HG03432 (cell line): ENCODE results near the gene TPRG1L.

Experiments used
- ATAC-seq: cut with Tn5 transposase; IDR thresholded peaks from one replicate; pipeline ENCODE4 v1.9.1; 2021; ENCODE audit warnings: mild to moderate bottlenecking, moderate library complexity; ENCODE audit not compliant: unreplicated experiment

The TPRG1L gene

GRCh38 chr1:3641816-3642215 lies 17.0 kb downstream of the TPRG1L start:
- ATAC-seq, result no peak

GRCh38 chr1:3642919-3643675 lies 18.3 kb downstream of the TPRG1L start:
- ATAC-seq, result no peak

- ATAC-seq, result no peak
Observed at GRCh38 chr1:3644273-3644672, 19.5 kb downstream of the TPRG1L start.

GRCh38 chr1:3645247-3645646 lies 20.4 kb downstream of the TPRG1L start:
- no peak for ATAC-seq

- no peak for ATAC-seq
Observed at GRCh38 chr1:3645666-3646355, 21.0 kb downstream of the TPRG1L start.

GRCh38 chr1:3646596-3646995 lies 21.8 kb downstream of the TPRG1L start:
- no peak for ATAC-seq

- ATAC-seq, result peak; percentile 76
Observed at GRCh38 chr1:3649342-3650247, 24.8 kb downstream of the TPRG1L start, which contains the start of gene WRAP73. TSS of gene WRAP73 (minus strand) at chr1:3650103. CDS start at chr1:3649999, 104 bp downstream.

- no peak for ATAC-seq
Observed at GRCh38 chr1:3650248-3651025, 25.6 kb downstream of the TPRG1L start.

- ATAC-seq, result no peak
Observed at GRCh38 chr1:3651026-3651929, 26.5 kb downstream of the TPRG1L start.

- no peak for ATAC-seq
Observed at GRCh38 chr1:3651930-3652547, 27.2 kb downstream of the TPRG1L start, which contains the start of gene TP73. TSS of gene TP73 (plus strand) at chr1:3652516. CDS start at chr1:3682366, 29,850 bp downstream.

GRCh38 chr1:3652548-3653285 lies 27.9 kb downstream of the TPRG1L start:
- no peak for ATAC-seq

- ATAC-seq, result no peak
Observed at GRCh38 chr1:3653286-3653618, 28.4 kb downstream of the TPRG1L start.

GRCh38 chr1:3654549-3655281 lies 29.9 kb downstream of the TPRG1L start:
- no peak for ATAC-seq

GRCh38 chr1:3656450-3657095 lies 31.8 kb downstream of the TPRG1L start:
- peak; percentile 59 for ATAC-seq

GRCh38 chr1:3657096-3657475 lies 32.3 kb downstream of the TPRG1L start:
- ATAC-seq, result no peak

GRCh38 chr1:3657578-3658230 lies 32.9 kb downstream of the TPRG1L start:
- no peak for ATAC-seq

GRCh38 chr1:3658231-3658615 lies 33.4 kb downstream of the TPRG1L start:
- ATAC-seq, result no peak
